Upper lobe of left lung (tissue), 6 donors: ENCODE measurements around the gene EMID1. TPM values are rescaled to one million over a fixed set of nuclear protein-coding genes. Genes with fewer than 3 reads are reported as not detected.

ENCODE experiments used
- ATAC-seq, 2 donors: fragments of 200-7000 bp; cut with Tn5 transposase; one replicate each; pipeline ENCODE4 v1.9.1; 2022; ENCODE audit warnings: mild to moderate bottlenecking in 2 of 2, moderate library complexity in 2 of 2; ENCODE audit not compliant: low FRiP score in 2 of 2
- DNase-seq, 2 donors: peaks; one replicate each; pipeline ENCODE4 v3.0.0-alpha.2; 2019 to 2020
- H3K27ac ChIP-seq, 4 donors: fragments of 200-600 bp; sonication (generic); one replicate each; pipeline ENCODE4 v1.5.1; 2016 to 2019
- H3K27me3 ChIP-seq, 4 donors: fragments of 200-600 bp; sonication (generic); one replicate each; pipeline ENCODE4 v1.5.1; 2017 to 2019
- H3K36me3 ChIP-seq, 4 donors: fragments of 200-600 bp; sonication (generic); one replicate each; pipeline ENCODE4 v1.5.1; 2016 to 2019
- H3K4me1 ChIP-seq, 4 donors: fragments of 200-600 bp; sonication (generic); one replicate each; pipeline ENCODE4 v1.5.1; 2018 to 2019
- H3K4me3 ChIP-seq, 4 donors: fragments of 200-600 bp; sonication (generic); one replicate each; pipeline ENCODE4 v1.5.1; 2017 to 2019; ENCODE audit warnings: mild to moderate bottlenecking in 2 of 4, moderate library complexity in 1 of 4
- H3K9me3 ChIP-seq, 4 donors: fragments of 200-600 bp; sonication (generic); one replicate each; pipeline ENCODE4 v1.5.1; 2018 to 2019
- CTCF ChIP-seq, 6 experiments: fragments of 450-650 bp in 4 of 6; fragments of 200-600 bp in 2 of 6; sonication (generic) in 2 of 6; IDR thresholded peaks; one replicate each; pipeline ENCODE4 v1.5.1; 2016 to 2019; ENCODE audit warnings: antibody characterized with exemption in 6 of 6
- EP300 ChIP-seq, 4 donors: sonication (generic); formaldehyde crosslinking; IDR thresholded peaks; one replicate each; pipeline ENCODE4 v1.5.1; 2017; ENCODE audit warnings: antibody characterized with exemption in 4 of 4, control low read depth in 2 of 4
- POLR2A ChIP-seq, 4 donors: fragments of 450-650 bp; IDR thresholded peaks; one replicate each; pipeline ENCODE4 v1.5.1; 2016 to 2017; ENCODE audit warnings: antibody characterized with exemption in 4 of 4, mild to moderate bottlenecking in 2 of 4
- POLR2AphosphoS5 ChIP-seq, 2 donors: sonication (generic); formaldehyde crosslinking; IDR thresholded peaks; one replicate each; pipeline ENCODE4 v1.5.1; 2017; ENCODE audit warnings: antibody characterized with exemption in 2 of 2
- whole genome bisulfite sequencing, 2 donors: methylation state at CpG; one replicate each; pipeline ENCODE4 v1.1.5; 2017 to 2018; 5-methylcytosine and 5-hydroxymethylcytosine counted together
- total RNA-seq, 6 donors: library from RNA; depleted of rRNA in 4 of 6; stranded (reverse); fragments of >200 nt in 4 of 6; gene quantifications; one replicate each; pipeline versions ENCODE4 v1.1.0 to v1.2.1, GENCODE V29; 2016 to 2021
- donor health status: DM: no; HTN: no; CAD: no; lungs with moderate emphysema.
- donor health status: DM: no; HTN: yes; CAD: no; lungs with severe emphysema.

The EMID1 gene
- total RNA-seq, 6 donors from 2014 or later: 2.1 to 31.6 (median 8.4) TPM

- no peak for TF ChIP-seq POLR2AphosphoS5 (IDR thresholded peaks at IDR 0.05)
- TF ChIP-seq POLR2A (IDR thresholded peaks at IDR 0.05): no peak
- no peak for TF ChIP-seq EP300 (IDR thresholded peaks at IDR 0.05)
- no peak for TF ChIP-seq CTCF (IDR thresholded peaks at IDR 0.05)
- peaks cover 51 to 72% (median 71%) of the 10 kb centered on the region in 4 donors for H3K36me3 ChIP-seq
- H3K4me1 ChIP-seq: peaks cover 9 to 14% (median 10%) of the 10 kb centered on the region in 4 donors
- H3K9me3 ChIP-seq: no peaks in the 10 kb centered on the region
- no peak overlapping the region for H3K4me3 ChIP-seq
- no peak overlapping the region for H3K27ac ChIP-seq
- 90 to 93% methylated on average over 19 of the region's 19 CpGs for WGBS, 2 donors
- H3K27me3 ChIP-seq: no peaks in the 10 kb centered on the region
- DNase-seq (peak in 1 of 2 donors; percentile 55), ATAC-seq (no peak)
Observed at GRCh38 chr22:29299136-29299900, 93.6 kb downstream of the EMID1 start.

- TF ChIP-seq POLR2A (IDR thresholded peaks at IDR 0.05) (no peak), CTCF (IDR thresholded peaks at IDR 0.05) (no peak), EP300 (IDR thresholded peaks at IDR 0.05) (no peak), POLR2AphosphoS5 (IDR thresholded peaks at IDR 0.05) (no peak)
- ATAC-seq: no peak
- no peaks in the 10 kb centered on the region for H3K9me3 ChIP-seq
- no peak overlapping the region for H3K27ac ChIP-seq
- H3K27me3 ChIP-seq: no peaks in the 10 kb centered on the region
- whole genome bisulfite sequencing, 2 donors: 61 to 67% methylated on average over 4 of the region's 4 CpGs
- no peak overlapping the region for H3K4me3 ChIP-seq
- H3K4me1 ChIP-seq: peaks cover 9 to 15% (median 10%) of the 10 kb centered on the region in 4 donors
- peaks cover 42 to 60% (median 60%) of the 10 kb centered on the region in 4 donors for H3K36me3 ChIP-seq
- DNase-seq: no peak
Observed at GRCh38 chr22:29300467-29300806, 94.7 kb downstream of the EMID1 start.

GRCh38 chr22:29300807-29301601 lies 95.3 kb downstream of the EMID1 start:
- WGBS, 2 donors: 78 to 82% methylated on average over 10 of the region's 10 CpGs
- DNase-seq: no peak
- Histone ChIP-seq H3K36me3 (peaks cover 38 to 55% (median 54%) of the 10 kb centered on the region in 4 donors), H3K27me3 (no peaks in the 10 kb centered on the region), H3K4me1 (peaks cover 10 to 21% (median 12%) of the 10 kb centered on the region in 4 donors), H3K27ac (peak overlapping the region in 1 of 4 donors; percentile 17), H3K4me3 (no peak overlapping the region), H3K9me3 (no peaks in the 10 kb centered on the region)
- TF ChIP-seq POLR2AphosphoS5 (IDR thresholded peaks at IDR 0.05) (no peak), CTCF (IDR thresholded peaks at IDR 0.05) (no peak), EP300 (IDR thresholded peaks at IDR 0.05) (no peak), POLR2A (IDR thresholded peaks at IDR 0.05) (no peak)
- ATAC-seq: no peak

GRCh38 chr22:29301716-29302401 lies 96.2 kb downstream of the EMID1 start:
- no peak overlapping the region for H3K27ac ChIP-seq
- DNase-seq: no peak
- no peaks in the 10 kb centered on the region for H3K9me3 ChIP-seq
- H3K27me3 ChIP-seq: no peaks in the 10 kb centered on the region
- no peak for ATAC-seq
- no peak for TF ChIP-seq POLR2A (IDR thresholded peaks at IDR 0.05)
- no peak overlapping the region for H3K4me3 ChIP-seq
- H3K36me3 ChIP-seq: peaks cover 29 to 46% (median 45%) of the 10 kb centered on the region in 4 donors
- WGBS, 2 donors: 93 to 94% methylated on average over 13 to 17 of the region's 17 CpGs
- peaks cover 10 to 26% (median 15%) of the 10 kb centered on the region in 4 donors for H3K4me1 ChIP-seq

GRCh38 chr22:29302402-29302680 lies 96.6 kb downstream of the EMID1 start:
- peak overlapping the region in 1 of 4 donors; percentile 26 for H3K27ac ChIP-seq
- TF ChIP-seq POLR2A (IDR thresholded peaks at IDR 0.05) (no peak), POLR2AphosphoS5 (IDR thresholded peaks at IDR 0.05) (no peak), EP300 (IDR thresholded peaks at IDR 0.05) (no peak), CTCF (IDR thresholded peaks at IDR 0.05) (no peak)
- DNase-seq (no peak), ATAC-seq (no peak)
- H3K27me3 ChIP-seq: no peaks in the 10 kb centered on the region
- H3K9me3 ChIP-seq: no peaks in the 10 kb centered on the region
- no peak overlapping the region for H3K4me3 ChIP-seq
- H3K36me3 ChIP-seq: peaks cover 25 to 41% (median 41%) of the 10 kb centered on the region in 4 donors
- WGBS, 2 donors: 38 to 59% methylated on average over 1 to 2 of the region's 2 CpGs
- peaks cover 11 to 29% (median 16%) of the 10 kb centered on the region in 4 donors for H3K4me1 ChIP-seq
